ENCODE measurements around the gene KCNQ1. TPM values are rescaled to one million over a fixed set of nuclear protein-coding genes. Genes with fewer than 3 reads are reported as not detected.

Gene KCNQ1
- total RNA-seq, 1 experiment from 2014 or later, result 2.3 TPM

DNA sequence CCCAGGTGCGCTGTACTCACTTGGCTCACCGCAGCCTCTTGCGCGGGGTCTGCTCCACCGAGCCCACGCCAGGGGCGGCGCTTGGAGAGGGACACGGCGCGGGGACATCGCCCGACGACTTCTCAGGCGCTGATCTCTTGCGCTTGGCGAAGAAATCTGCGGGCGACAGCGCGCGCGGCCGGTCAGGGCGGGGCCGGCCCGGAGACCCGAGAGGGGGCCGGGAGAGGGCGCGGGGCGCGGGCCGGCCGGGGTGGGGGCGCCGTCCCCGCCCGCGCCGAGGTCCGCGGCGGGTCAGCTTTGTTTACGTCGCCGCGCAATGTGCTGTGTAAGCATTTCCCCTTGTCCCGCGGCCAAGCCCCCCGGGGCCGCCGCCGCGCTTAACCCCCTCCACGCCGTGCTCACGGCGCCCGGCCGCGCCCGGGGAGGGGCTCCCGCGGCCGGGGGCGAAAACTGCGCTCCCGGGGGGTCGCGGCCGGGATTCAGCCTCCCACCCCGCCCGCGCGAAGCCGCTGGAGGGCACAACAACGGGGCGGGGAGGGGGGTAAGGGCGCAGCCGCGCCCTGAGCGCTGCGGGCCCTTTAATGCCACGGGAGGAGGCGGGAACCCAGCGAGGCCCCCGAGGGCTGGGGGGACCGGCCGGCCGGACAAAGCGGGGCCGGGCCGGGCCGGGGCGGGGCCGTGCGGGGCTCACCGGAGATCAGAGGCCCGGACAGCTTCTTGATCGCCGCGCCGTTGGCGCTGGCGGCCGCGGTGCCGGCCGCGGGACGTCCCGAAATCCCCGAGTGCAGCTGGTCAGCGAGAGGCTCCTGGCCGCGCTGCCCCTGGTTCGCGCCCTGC is 439.4 kb downstream of the KCNQ1 start:
- Mint-ChIP-seq H3K36me3 (ENCODE audit: insufficient read depth in 1 of 3, low read depth in 3 of 3) (peaks cover 0 to 6% (median 5%) of the 10 kb centered on the region in 3 experiments; a peak in 4 of 7 replicates), H3K27ac (no peak overlapping the region), H3K4me1 (peaks cover 22 to 26% of the 10 kb centered on the region in 2 experiments), H3K9me3 (no peaks in the 10 kb centered on the region), H3K4me3 (peak overlapping the region; percentile 47 to 69), H3K27me3 (ENCODE audit: low read depth) (peaks cover 82% of the 10 kb centered on the region)
- H2BK5ac ChIP-seq (ENCODE audit: insufficient read length, low read length), result no peak overlapping the region
- no peak overlapping the region for H2BK20ac ChIP-seq (ENCODE audit: low read depth, low read length, poor library complexity, severe bottlenecking)
- TF ChIP-seq, protein P1, sequence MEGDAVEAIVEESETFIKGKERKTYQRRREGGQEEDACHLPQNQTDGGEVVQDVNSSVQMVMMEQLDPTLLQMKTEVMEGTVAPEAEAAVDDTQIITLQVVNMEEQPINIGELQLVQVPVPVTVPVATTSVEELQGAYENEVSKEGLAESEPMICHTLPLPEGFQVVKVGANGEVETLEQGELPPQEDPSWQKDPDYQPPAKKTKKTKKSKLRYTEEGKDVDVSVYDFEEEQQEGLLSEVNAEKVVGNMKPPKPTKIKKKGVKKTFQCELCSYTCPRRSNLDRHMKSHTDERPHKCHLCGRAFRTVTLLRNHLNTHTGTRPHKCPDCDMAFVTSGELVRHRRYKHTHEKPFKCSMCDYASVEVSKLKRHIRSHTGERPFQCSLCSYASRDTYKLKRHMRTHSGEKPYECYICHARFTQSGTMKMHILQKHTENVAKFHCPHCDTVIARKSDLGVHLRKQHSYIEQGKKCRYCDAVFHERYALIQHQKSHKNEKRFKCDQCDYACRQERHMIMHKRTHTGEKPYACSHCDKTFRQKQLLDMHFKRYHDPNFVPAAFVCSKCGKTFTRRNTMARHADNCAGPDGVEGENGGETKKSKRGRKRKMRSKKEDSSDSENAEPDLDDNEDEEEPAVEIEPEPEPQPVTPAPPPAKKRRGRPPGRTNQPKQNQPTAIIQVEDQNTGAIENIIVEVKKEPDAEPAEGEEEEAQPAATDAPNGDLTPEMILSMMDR (conservative IDR thresholded peaks at IDR 0.05), result no peak
- H2BK12ac ChIP-seq (ENCODE audit: insufficient read length, low read depth, low read length), result no peak overlapping the region
- H2BK15ac ChIP-seq (ENCODE audit: low read depth, low read length), result no peak overlapping the region
- H3K56ac ChIP-seq (ENCODE audit: insufficient read length, low read depth, low read length), result no peak overlapping the region
- H3K9ac ChIP-seq (ENCODE audit: extremely low read depth, insufficient read length, low read length), result no peak overlapping the region
- H3K23me2 ChIP-seq (ENCODE audit: insufficient read length, low read depth, low read length, poor library complexity, severe bottlenecking), result no peaks in the 10 kb centered on the region
- no peak overlapping the region for H4K8ac ChIP-seq (replicated peaks; ENCODE audit: insufficient read length, low read depth, low read length)
- H3K14ac ChIP-seq (ENCODE audit: insufficient read depth, low read length), result no peak overlapping the region
- H2AK5ac ChIP-seq (ENCODE audit: insufficient read length, low read length), result no peak overlapping the region
- H3K18ac ChIP-seq (ENCODE audit: insufficient read length, low read depth, low read length), result no peak overlapping the region
- no peaks in the 10 kb centered on the region for H3K79me2 ChIP-seq (ENCODE audit: insufficient read depth, low read length)
- DNase-seq, result no peak
- no CpG with 5 or more reads among the region's 119 CpGs for WGBS (ENCODE audit: extremely low coverage, insufficient read length, low lambda C conversion rate)
- no peaks in the 10 kb centered on the region for H3K9me3 ChIP-seq (ENCODE audit: control insufficient read depth, low read depth, low read length)
- no peak overlapping the region for H4K5ac ChIP-seq (ENCODE audit: insufficient read length, low read depth, low read length)
- no peak overlapping the region for H3T11ph ChIP-seq (ENCODE audit: low read length)
- no peak overlapping the region for H3K23ac ChIP-seq (ENCODE audit: insufficient read length, low read depth, low read length)
- no peaks in the 10 kb centered on the region for H3K79me1 ChIP-seq (ENCODE audit: insufficient read depth, low read depth, low read length, poor library complexity, severe bottlenecking)
- H3K4me1 ChIP-seq (ENCODE audit: insufficient read depth, low read length), result no peaks in the 10 kb centered on the region; the same call in 1 of the 2 replicates
- no peak overlapping the region for H4K91ac ChIP-seq (ENCODE audit: insufficient read length, low read depth, low read length)
- peaks cover 5% of the 10 kb centered on the region; the same call in 1 of the 2 replicates for H3K27me3 ChIP-seq (ENCODE audit: insufficient read depth, low read length)
- no peak overlapping the region for H2BK120ac ChIP-seq (ENCODE audit: low read depth, low read length, poor library complexity, severe bottlenecking)
- H3K27ac ChIP-seq (ENCODE audit: insufficient read length, low read depth, low read length), result no peak overlapping the region
- H3K4ac ChIP-seq (ENCODE audit: low read depth, low read length), result no peak overlapping the region
- H3K4me2 ChIP-seq (ENCODE audit: insufficient read depth, insufficient read length, low read length), result peak overlapping the region; percentile 11
- no peak overlapping the region for H2AFZ ChIP-seq (ENCODE audit: low read length)
- H4K20me1 ChIP-seq (ENCODE audit: control insufficient read depth, insufficient read depth, insufficient read length), result no peaks in the 10 kb centered on the region

Data from H9 (cell line).